Measurements from ENCODE around the gene MSX2.

MSX2 gene

GRCh38 chr5:174706997-174707572, 17.3 kb upstream of the MSX2 start:
- TF ChIP-seq CTCF (IDR thresholded peaks at IDR 0.05), result no peak

- TF ChIP-seq CTCF (IDR thresholded peaks at IDR 0.05), result no peak
Measured at GRCh38 chr5:174707671-174708070, 16.7 kb upstream of the MSX2 start.

- no peak for TF ChIP-seq CTCF (IDR thresholded peaks at IDR 0.05)
Measured at GRCh38 chr5:174708476-174709207, 15.7 kb upstream of the MSX2 start.

GRCh38 chr5:174714751-174715150, 9.6 kb upstream of the MSX2 start:
- no peak for TF ChIP-seq CTCF (IDR thresholded peaks at IDR 0.05)

- no peak for TF ChIP-seq CTCF (IDR thresholded peaks at IDR 0.05)
Measured at GRCh38 chr5:174715804-174716203, 8.6 kb upstream of the MSX2 start.

- TF ChIP-seq CTCF (IDR thresholded peaks at IDR 0.05), result no peak
Measured at GRCh38 chr5:174717826-174718455, 6.4 kb upstream of the MSX2 start.

GRCh38 chr5:174718880-174719610, 5.3 kb upstream of the MSX2 start:
- no peak for TF ChIP-seq CTCF (IDR thresholded peaks at IDR 0.05)
